Sigmoid colon (tissue), 7 donors: ENCODE results near the gene BTNL9. TPM values are rescaled to one million over a fixed set of nuclear protein-coding genes. Genes with fewer than 3 reads are reported as not detected.

Experiments
- DNase-seq: peaks from one replicate; pipeline ENCODE4 v3.0.0-alpha.2; 2019
- H3K27ac ChIP-seq, 4 donors: fragments of 200-600 bp; sonication (generic); one replicate each; pipeline ENCODE4 v1.5.1; 2016 to 2019; ENCODE audit warnings: mild to moderate bottlenecking in 1 of 4
- H3K27me3 ChIP-seq, 3 donors: fragments of 200-600 bp; sonication (generic); one replicate each; pipeline ENCODE4 v1.5.1; 2019; ENCODE audit warnings: mild to moderate bottlenecking in 1 of 3
- H3K36me3 ChIP-seq, 4 donors: fragments of 200-600 bp; sonication (generic); one replicate each; pipeline ENCODE4 v1.5.1; 2016 to 2019
- H3K4me1 ChIP-seq, 4 donors: fragments of 200-600 bp; sonication (generic); one replicate each; pipeline ENCODE4 v1.5.1; 2017 to 2019
- H3K4me3 ChIP-seq, 4 donors: fragments of 200-600 bp; sonication (generic); one replicate each; pipeline ENCODE4 v1.5.1; 2017 to 2019; ENCODE audit warnings: mild to moderate bottlenecking in 2 of 4, moderate library complexity in 1 of 4
- H3K9me3 ChIP-seq, 4 donors: fragments of 200-600 bp in 3 of 4; sonication (generic) in 3 of 4; one replicate each; pipeline versions ENCODE4 v1.5.1 to v1.6.1; 2013 to 2019
- CTCF ChIP-seq, 4 experiments: fragments of 450-650 bp in 3 of 4; fragments of 200-600 bp in 1 of 4; IDR thresholded peaks; one replicate each; pipeline ENCODE4 v1.5.1; 2016 to 2019; ENCODE audit warnings: antibody characterized with exemption in 4 of 4, mild to moderate bottlenecking in 3 of 4, moderate library complexity in 2 of 4
- EP300 ChIP-seq, 4 donors: sonication (generic); formaldehyde crosslinking; IDR thresholded peaks; one replicate each; pipeline ENCODE4 v1.6.1; 2017; ENCODE audit warnings: antibody characterized with exemption in 4 of 4
- POLR2A ChIP-seq, 2 donors: fragments of 450-650 bp; IDR thresholded peaks; one replicate each; pipeline ENCODE4 v1.6.1; 2016; ENCODE audit warnings: antibody characterized with exemption in 2 of 2, mild to moderate bottlenecking in 2 of 2, moderate library complexity in 2 of 2
- POLR2AphosphoS5 ChIP-seq, 4 donors: sonication (generic); formaldehyde crosslinking; IDR thresholded peaks; one replicate each; pipeline ENCODE4 v1.6.1; 2017; ENCODE audit warnings: antibody characterized with exemption in 4 of 4
- WGBS, 2 donors: extraction: QIAGEN DNeasy Blood & Tissue Kit; methylation state at CpG; one replicate each; pipeline ENCODE4 v1.1.7; 2013; 5-methylcytosine and 5-hydroxymethylcytosine counted together
- intact Hi-C: fragments of 100-400 bp; cut with DNase I; formaldehyde crosslinking; loops from one replicate; pipeline ENCODE4 v1.15.1; 2023
- polyA plus RNA-seq, 3 donors: library from polyadenylated mRNA; stranded (reverse); fragments of 200-250 nt; gene quantifications; one replicate each; pipeline ENCODE4 v1.2.3, GENCODE V29; 2013
- total RNA-seq, 4 donors: library from RNA; depleted of rRNA; stranded (reverse); fragments of >200 nt; gene quantifications; one replicate each; pipeline ENCODE4 v1.1.0, GENCODE V29; 2016
- donor health status: healthy with polysubstance abuse.
- donor health status: Bipolar disorder and iron deficiency.
- donor health status: healthy.

BTNL9 gene
- total and polyA plus RNA-seq, 7 donors = 0.46 to 34.9 (median 5.0) TPM

DNA sequence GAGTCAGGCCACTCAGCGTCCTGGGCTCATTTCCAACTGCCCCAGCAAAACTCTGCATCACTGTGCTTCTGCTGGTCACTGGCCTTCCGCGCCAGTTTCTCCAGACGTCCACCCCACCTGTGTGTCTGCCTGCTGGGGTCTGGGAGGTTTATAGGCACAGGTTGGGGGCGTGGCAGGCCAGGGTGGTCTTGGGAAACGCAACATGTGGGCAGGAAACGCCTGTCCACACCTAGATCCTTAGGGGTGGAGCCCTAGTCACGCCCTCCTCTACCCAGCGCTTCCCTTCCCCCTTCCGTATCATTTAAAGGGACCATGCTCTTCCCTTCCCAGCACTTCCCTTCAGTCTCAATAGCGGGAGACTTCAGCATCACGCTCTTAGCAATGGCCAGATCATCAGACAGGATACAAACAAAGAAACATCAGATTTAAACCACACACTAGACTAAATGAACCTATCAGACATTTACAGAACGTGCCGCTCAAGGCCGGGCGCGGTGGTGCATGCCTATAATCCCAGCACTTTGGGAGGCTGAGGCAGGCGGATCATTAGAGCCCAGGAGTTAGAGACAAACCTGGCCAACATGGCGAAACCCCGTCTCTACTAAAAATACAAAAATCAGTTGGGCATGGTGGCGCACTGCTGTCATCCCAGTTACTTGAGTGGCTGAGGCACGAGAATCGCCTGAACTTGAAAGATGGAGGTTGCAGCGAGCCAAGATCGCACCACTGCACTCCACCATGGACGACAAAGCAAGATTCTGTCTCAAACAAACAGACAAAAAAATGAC lies 11.8 kb upstream of the BTNL9 start:
- Histone ChIP-seq H3K27ac (no peak overlapping the region), H3K27me3 (peaks cover 0 to 4% (median 0%) of the 10 kb centered on the region in 3 donors), H3K36me3 (no peaks in the 10 kb centered on the region), H3K9me3 (peaks cover 0 to 10% (median 3%) of the 10 kb centered on the region in 4 donors), H3K4me3 (no peak overlapping the region), H3K4me1 (no peaks in the 10 kb centered on the region)
- no peak for DNase-seq
- WGBS, 2 donors = 71 to 81% methylated on average over 26 of the region's 26 CpGs
- intact Hi-C loops = no loop called here
- TF ChIP-seq EP300 (IDR thresholded peaks at IDR 0.05) (no peak), CTCF (IDR thresholded peaks at IDR 0.05) (no peak), POLR2A (IDR thresholded peaks at IDR 0.05) (no peak), POLR2AphosphoS5 (IDR thresholded peaks at IDR 0.05) (no peak)

GRCh38 chr5:181031716-181032115 lies 8.3 kb upstream of the BTNL9 start:
- intact Hi-C loops = no loop called here
- H3K4me1 ChIP-seq = no peaks in the 10 kb centered on the region
- H3K4me3 ChIP-seq = no peak overlapping the region
- H3K27ac ChIP-seq = no peak overlapping the region
- WGBS, 2 donors = 81 to 89% methylated on average over 3 of the region's 3 CpGs
- TF ChIP-seq POLR2A (IDR thresholded peaks at IDR 0.05) (no peak), POLR2AphosphoS5 (IDR thresholded peaks at IDR 0.05) (no peak), EP300 (IDR thresholded peaks at IDR 0.05) (no peak), CTCF (IDR thresholded peaks at IDR 0.05) (no peak)
- no peak for DNase-seq
- H3K27me3 ChIP-seq = peaks cover 0 to 10% (median 0%) of the 10 kb centered on the region in 3 donors
- H3K9me3 ChIP-seq = no peaks in the 10 kb centered on the region
- no peaks in the 10 kb centered on the region for H3K36me3 ChIP-seq

DNA sequence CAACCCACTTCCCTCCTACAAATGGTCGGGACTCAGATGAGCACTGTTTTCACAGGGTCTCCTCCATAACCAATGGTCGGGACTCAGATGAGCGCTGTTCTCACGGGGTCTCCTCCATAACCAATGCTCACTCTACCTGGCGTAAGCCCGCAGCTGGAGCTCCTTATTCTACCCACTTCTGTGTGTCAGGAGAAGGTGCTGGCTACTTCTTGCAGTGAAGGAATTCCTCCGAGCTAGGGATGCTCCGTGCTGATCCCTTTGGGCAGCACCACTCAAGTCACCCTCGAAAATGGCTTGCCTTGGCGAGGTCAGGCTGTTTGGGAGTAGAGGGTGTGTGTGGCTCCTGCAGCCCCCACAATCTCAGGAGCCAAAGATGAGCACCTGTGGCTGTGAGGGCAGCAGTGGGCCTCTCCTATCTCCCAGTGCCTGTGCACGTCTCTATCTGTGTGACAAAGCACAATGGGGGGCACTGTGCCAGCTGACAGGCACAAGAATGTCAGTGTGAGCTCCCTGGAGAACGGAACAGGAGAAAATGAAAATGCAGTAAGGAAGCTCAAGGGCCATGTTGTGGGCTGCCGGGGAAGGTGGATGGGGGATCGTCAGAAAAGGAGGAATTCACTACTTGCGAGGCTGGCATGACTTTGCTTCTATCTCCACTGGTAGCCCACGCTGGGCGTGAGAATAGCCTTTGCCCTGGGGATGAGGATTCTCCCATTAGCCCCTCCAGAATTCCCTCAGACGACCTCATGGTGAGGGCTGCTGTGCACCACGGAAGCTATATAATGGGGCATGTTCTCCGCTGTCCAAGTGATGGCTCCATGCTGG lies 3.9 kb upstream of the BTNL9 start:
- DNase-seq = no peak
- H3K27me3 ChIP-seq = peaks cover 0 to 38% (median 0%) of the 10 kb centered on the region in 3 donors
- intact Hi-C loops = no loop called here
- H3K9me3 ChIP-seq = no peaks in the 10 kb centered on the region
- no peaks in the 10 kb centered on the region for H3K36me3 ChIP-seq
- TF ChIP-seq POLR2A (IDR thresholded peaks at IDR 0.05) (no peak), POLR2AphosphoS5 (IDR thresholded peaks at IDR 0.05) (no peak), CTCF (IDR thresholded peaks at IDR 0.05) (no peak), EP300 (IDR thresholded peaks at IDR 0.05) (no peak)
- 69 to 80% methylated on average over 20 of the region's 20 CpGs for WGBS, 2 donors
- H3K27ac ChIP-seq = no peak overlapping the region
- no peaks in the 10 kb centered on the region for H3K4me1 ChIP-seq
- no peak overlapping the region for H3K4me3 ChIP-seq

GRCh38 chr5:181036816-181037364 lies 3.2 kb upstream of the BTNL9 start:
- H3K4me3 ChIP-seq = no peak overlapping the region
- DNase-seq = no peak
- H3K4me1 ChIP-seq = no peaks in the 10 kb centered on the region
- peaks cover 0 to 34% (median 0%) of the 10 kb centered on the region in 3 donors for H3K27me3 ChIP-seq
- TF ChIP-seq POLR2AphosphoS5 (IDR thresholded peaks at IDR 0.05) = no peak
- no peak for TF ChIP-seq POLR2A (IDR thresholded peaks at IDR 0.05)
- no peak for TF ChIP-seq CTCF (IDR thresholded peaks at IDR 0.05)
- TF ChIP-seq EP300 (IDR thresholded peaks at IDR 0.05) = no peak
- intact Hi-C loops = no loop called here
- no peaks in the 10 kb centered on the region for H3K36me3 ChIP-seq
- no peaks in the 10 kb centered on the region for H3K9me3 ChIP-seq
- no peak overlapping the region for H3K27ac ChIP-seq
- WGBS, 2 donors = 85% methylated on average over 13 of the region's 13 CpGs
